Osteocyte (in vitro differentiated cells): Measurements from ENCODE around the gene CD83. TPM values are rescaled to one million over a fixed set of nuclear protein-coding genes. Genes with fewer than 3 reads are reported as not detected.

ENCODE experiments used
- DNase-seq: peaks from one replicate; pipeline ENCODE4 v3.0.0; 2021; ENCODE audit warnings: mixed read lengths; ENCODE audit not compliant: unreplicated experiment; ENCODE audit errors: extremely low spot score
- H3K27ac Mint-ChIP-seq: one replicate; pipeline ENCODE4 v1.8.0; 2021; ENCODE audit warnings: mild to moderate bottlenecking, mixed read lengths; ENCODE audit not compliant: unreplicated experiment
- H3K27me3 Mint-ChIP-seq: one replicate; pipeline ENCODE4 v1.8.0; 2021; ENCODE audit warnings: mixed read lengths; ENCODE audit not compliant: unreplicated experiment
- H3K36me3 Mint-ChIP-seq: one replicate; pipeline ENCODE4 v1.8.0; 2021; ENCODE audit warnings: mixed read lengths; ENCODE audit not compliant: unreplicated experiment
- H3K4me1 Mint-ChIP-seq: one replicate; pipeline ENCODE4 v1.8.0; 2021; ENCODE audit warnings: mixed read lengths; ENCODE audit not compliant: unreplicated experiment
- H3K4me3 Mint-ChIP-seq: one replicate; pipeline ENCODE4 v1.8.0; 2021; ENCODE audit warnings: mild to moderate bottlenecking, moderate library complexity, mixed read lengths; ENCODE audit not compliant: unreplicated experiment
- H3K9me3 Mint-ChIP-seq: one replicate; pipeline ENCODE4 v1.8.0; 2021; ENCODE audit warnings: mixed read lengths; ENCODE audit not compliant: unreplicated experiment
- total RNA-seq: library from RNA; stranded (reverse); gene quantifications from 2 replicates; pipeline ENCODE4 v1.2.1, GENCODE V29; 2021
- TF ChIP-seq, protein P1 (sequence below): fragments of 200-600 bp; sonication (generic); IDR thresholded peaks from 2 replicates; pipeline ENCODE4 v1.5.0; 2021; ENCODE audit warnings: antibody characterized with exemption, mild to moderate bottlenecking, moderate library complexity

Gene CD83
- total RNA-seq, 1 donor from 2014 or later: 1.4 TPM

DNA sequence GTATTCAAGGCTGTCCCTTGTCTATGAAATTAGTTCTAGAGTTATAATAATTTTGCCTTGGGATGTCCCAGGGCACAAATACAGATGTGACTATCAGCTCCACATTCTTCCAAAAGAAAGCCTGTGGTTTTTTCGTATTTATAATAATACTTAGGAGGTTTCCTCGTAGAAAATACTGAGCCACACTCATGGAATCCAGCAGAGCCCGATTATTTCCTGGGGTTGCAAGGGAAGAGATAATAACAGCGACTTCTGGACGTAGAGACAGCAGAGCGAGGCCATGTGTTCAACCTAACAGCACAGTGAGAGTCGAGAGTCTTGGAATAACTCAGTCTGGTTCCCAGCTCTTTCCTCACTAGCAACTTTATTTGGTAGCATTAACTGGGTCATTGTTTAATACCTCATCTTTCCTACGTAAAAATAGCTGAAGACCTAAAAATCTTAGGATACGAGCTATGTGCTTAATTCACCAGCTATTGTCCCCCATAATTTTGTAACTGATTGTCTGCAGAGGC is 21.2 kb downstream of the CD83 start:
- Mint-ChIP-seq H3K27me3 (peaks cover 6% of the 10 kb centered on the region), H3K4me3 (no peak overlapping the region), H3K36me3 (peaks cover 3% of the 10 kb centered on the region), H3K9me3 (no peaks in the 10 kb centered on the region), H3K4me1 (peaks cover 9% of the 10 kb centered on the region), H3K27ac (no peak overlapping the region)
- DNase-seq: no peak
- TF ChIP-seq, protein P1, sequence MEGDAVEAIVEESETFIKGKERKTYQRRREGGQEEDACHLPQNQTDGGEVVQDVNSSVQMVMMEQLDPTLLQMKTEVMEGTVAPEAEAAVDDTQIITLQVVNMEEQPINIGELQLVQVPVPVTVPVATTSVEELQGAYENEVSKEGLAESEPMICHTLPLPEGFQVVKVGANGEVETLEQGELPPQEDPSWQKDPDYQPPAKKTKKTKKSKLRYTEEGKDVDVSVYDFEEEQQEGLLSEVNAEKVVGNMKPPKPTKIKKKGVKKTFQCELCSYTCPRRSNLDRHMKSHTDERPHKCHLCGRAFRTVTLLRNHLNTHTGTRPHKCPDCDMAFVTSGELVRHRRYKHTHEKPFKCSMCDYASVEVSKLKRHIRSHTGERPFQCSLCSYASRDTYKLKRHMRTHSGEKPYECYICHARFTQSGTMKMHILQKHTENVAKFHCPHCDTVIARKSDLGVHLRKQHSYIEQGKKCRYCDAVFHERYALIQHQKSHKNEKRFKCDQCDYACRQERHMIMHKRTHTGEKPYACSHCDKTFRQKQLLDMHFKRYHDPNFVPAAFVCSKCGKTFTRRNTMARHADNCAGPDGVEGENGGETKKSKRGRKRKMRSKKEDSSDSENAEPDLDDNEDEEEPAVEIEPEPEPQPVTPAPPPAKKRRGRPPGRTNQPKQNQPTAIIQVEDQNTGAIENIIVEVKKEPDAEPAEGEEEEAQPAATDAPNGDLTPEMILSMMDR: no peak

GRCh38 chr6:14141351-14142062 is 23.9 kb downstream of the CD83 start:
- DNase-seq: no peak
- Mint-ChIP-seq H3K9me3 (no peaks in the 10 kb centered on the region), H3K27me3 (peaks cover 7% of the 10 kb centered on the region), H3K27ac (no peak overlapping the region), H3K4me1 (peaks cover 11% of the 10 kb centered on the region), H3K4me3 (no peak overlapping the region), H3K36me3 (no peaks in the 10 kb centered on the region)
- TF ChIP-seq, protein P1: no peak

DNA sequence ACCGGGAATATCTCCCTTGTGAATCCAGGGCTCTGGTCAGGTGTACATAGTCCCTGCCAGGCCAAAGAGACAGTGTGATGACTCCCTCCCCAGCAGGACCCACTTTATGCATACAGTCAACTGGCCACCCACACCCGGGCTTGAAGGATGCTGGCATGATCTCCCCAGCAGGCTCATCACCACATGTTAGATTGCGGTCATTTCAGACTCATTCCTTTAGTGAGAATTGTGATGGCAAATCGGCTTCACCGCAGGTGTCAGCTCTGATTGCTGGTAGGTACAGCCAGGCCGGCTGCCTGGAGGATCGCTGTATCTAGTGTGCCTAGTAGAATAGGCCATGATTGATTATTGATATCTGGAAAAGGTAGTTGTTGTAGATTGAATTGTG is 24.5 kb downstream of the CD83 start:
- no peak overlapping the region for H3K4me3 Mint-ChIP-seq
- H3K36me3 Mint-ChIP-seq: no peaks in the 10 kb centered on the region
- peaks cover 11% of the 10 kb centered on the region for H3K27me3 Mint-ChIP-seq
- H3K9me3 Mint-ChIP-seq: no peaks in the 10 kb centered on the region
- H3K4me1 Mint-ChIP-seq: peaks cover 11% of the 10 kb centered on the region
- DNase-seq: no peak
- TF ChIP-seq, protein P1: no peak
- no peak overlapping the region for H3K27ac Mint-ChIP-seq

DNA sequence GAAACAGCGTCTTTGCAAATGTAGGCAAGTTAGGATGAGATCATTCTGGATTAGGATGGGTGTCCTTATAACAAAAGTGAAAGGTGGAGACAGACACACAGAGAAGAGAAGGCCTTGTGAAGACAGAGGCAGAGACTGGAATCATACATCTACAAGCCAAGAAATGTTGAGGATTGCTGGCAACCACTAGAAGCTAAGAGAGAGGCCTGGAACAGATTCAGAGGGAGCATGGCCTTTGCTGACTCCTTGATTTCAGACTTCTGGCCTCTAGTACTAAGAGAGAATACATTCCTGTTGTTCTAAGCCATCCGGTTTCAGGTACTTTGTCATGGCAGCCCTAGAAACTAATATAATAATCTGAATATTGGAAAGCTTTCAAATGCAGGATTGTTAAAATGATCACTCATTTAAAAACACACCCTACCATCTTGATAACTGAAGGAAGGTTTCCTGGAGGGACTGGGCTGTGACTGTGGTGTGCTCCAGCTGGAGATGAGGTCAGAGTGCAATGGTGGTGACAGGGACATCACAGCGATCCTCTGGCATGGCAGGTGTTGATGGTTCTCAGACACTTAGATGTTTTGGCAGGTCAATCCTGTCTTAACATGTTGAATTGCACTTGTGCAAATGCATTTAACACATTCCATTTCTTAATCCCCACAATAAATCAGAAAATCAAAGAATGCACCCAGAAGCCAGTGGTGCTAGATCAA is 25.1 kb downstream of the CD83 start:
- no peak for DNase-seq
- Mint-ChIP-seq H3K36me3 (no peaks in the 10 kb centered on the region), H3K27ac (no peak overlapping the region), H3K9me3 (no peaks in the 10 kb centered on the region), H3K4me1 (peaks cover 11% of the 10 kb centered on the region), H3K4me3 (no peak overlapping the region), H3K27me3 (peaks cover 14% of the 10 kb centered on the region)
- TF ChIP-seq, protein P1: no peak

- H3K36me3 Mint-ChIP-seq: no peaks in the 10 kb centered on the region
- H3K27me3 Mint-ChIP-seq: peaks cover 19% of the 10 kb centered on the region
- H3K4me3 Mint-ChIP-seq: no peak overlapping the region
- TF ChIP-seq, protein P1: no peak
- H3K27ac Mint-ChIP-seq: no peak overlapping the region
- H3K9me3 Mint-ChIP-seq: no peaks in the 10 kb centered on the region
- peaks cover 11% of the 10 kb centered on the region for H3K4me1 Mint-ChIP-seq
- no peak for DNase-seq
Measured at GRCh38 chr6:14143305-14143704, 25.7 kb downstream of the CD83 start.
